Right renal pelvis (tissue), 4 donors: ENCODE measurements around the gene CLASRP. TPM values are rescaled to one million over a fixed set of nuclear protein-coding genes. Genes with fewer than 3 reads are reported as not detected.

ENCODE experiments used
- DNase-seq, 4 donors: peaks; one replicate each; pipeline ENCODE4 v3.0.0-alpha.2; 2013; ENCODE audit warnings: low read depth in 4 of 4, low spot score in 3 of 4, missing footprints in 1 of 4
- polyA plus RNA-seq, 4 donors: library from polyadenylated mRNA; unstranded; fragments of 120-200 nt; gene quantifications; one replicate each; pipeline ENCODE4 v1.2.1, GENCODE V29; 2013; ENCODE audit not compliant: insufficient read length in 4 of 4

CLASRP gene
- polyA plus RNA-seq, 4 donors, result 55.8 to 63.3 (median 59.1) TPM

GRCh38 chr19:45020071-45020470 lies 18.8 kb upstream of the CLASRP start:
- no peak for DNase-seq

GRCh38 chr19:45021971-45022370 lies 16.9 kb upstream of the CLASRP start:
- no peak for DNase-seq

GRCh38 chr19:45023048-45023447 lies 15.8 kb upstream of the CLASRP start:
- no peak for DNase-seq

GRCh38 chr19:45025264-45025663 lies 13.6 kb upstream of the CLASRP start:
- no peak for DNase-seq

GRCh38 chr19:45027371-45027770 lies 11.5 kb upstream of the CLASRP start:
- no peak for DNase-seq

- DNase-seq, result no peak
These were observed 8.0 kb upstream of the CLASRP start for GRCh38 chr19:45030825-45031224.

GRCh38 chr19:45032421-45032820 lies 6.4 kb upstream of the CLASRP start:
- no peak for DNase-seq

GRCh38 chr19:45035755-45036154 lies 3.1 kb upstream of the CLASRP start:
- DNase-seq, result no peak

- no peak for DNase-seq
These were observed 1.3 kb upstream of the CLASRP start for GRCh38 chr19:45037393-45038169.

- DNase-seq, result no peak
These were observed 1.4 kb downstream of the CLASRP start for GRCh38 chr19:45040059-45040771.

GRCh38 chr19:45041125-45041524 lies 2.3 kb downstream of the CLASRP start:
- no peak for DNase-seq

- DNase-seq, result no peak
These were observed 7.0 kb downstream of the CLASRP start for GRCh38 chr19:45045671-45046353.

GRCh38 chr19:45046355-45046754 lies 7.5 kb downstream of the CLASRP start:
- no peak for DNase-seq

GRCh38 chr19:45047188-45047797 lies 8.4 kb downstream of the CLASRP start:
- no peak for DNase-seq

GRCh38 chr19:45049073-45049736 lies 10.4 kb downstream of the CLASRP start:
- no peak for DNase-seq

- DNase-seq, result no peak
These were observed 11.2 kb downstream of the CLASRP start for GRCh38 chr19:45050036-45050435.

GRCh38 chr19:45051929-45052579 lies 13.2 kb downstream of the CLASRP start:
- no peak for DNase-seq

- DNase-seq, result no peak
These were observed 18.0 kb downstream of the CLASRP start for GRCh38 chr19:45056831-45057230.

GRCh38 chr19:45057444-45057843 lies 18.6 kb downstream of the CLASRP start:
- DNase-seq, result no peak

- DNase-seq, result no peak
These were observed 19.8 kb downstream of the CLASRP start for GRCh38 chr19:45058622-45059159.
